ENCODE results near the gene DOLPP1. TPM values are rescaled to one million over a fixed set of nuclear protein-coding genes. Genes with fewer than 3 reads are reported as not detected.

Gene DOLPP1
- total and polyA plus RNA-seq, 4 donors = 2.1 to 5.1 (median 4.5) TPM

DNA sequence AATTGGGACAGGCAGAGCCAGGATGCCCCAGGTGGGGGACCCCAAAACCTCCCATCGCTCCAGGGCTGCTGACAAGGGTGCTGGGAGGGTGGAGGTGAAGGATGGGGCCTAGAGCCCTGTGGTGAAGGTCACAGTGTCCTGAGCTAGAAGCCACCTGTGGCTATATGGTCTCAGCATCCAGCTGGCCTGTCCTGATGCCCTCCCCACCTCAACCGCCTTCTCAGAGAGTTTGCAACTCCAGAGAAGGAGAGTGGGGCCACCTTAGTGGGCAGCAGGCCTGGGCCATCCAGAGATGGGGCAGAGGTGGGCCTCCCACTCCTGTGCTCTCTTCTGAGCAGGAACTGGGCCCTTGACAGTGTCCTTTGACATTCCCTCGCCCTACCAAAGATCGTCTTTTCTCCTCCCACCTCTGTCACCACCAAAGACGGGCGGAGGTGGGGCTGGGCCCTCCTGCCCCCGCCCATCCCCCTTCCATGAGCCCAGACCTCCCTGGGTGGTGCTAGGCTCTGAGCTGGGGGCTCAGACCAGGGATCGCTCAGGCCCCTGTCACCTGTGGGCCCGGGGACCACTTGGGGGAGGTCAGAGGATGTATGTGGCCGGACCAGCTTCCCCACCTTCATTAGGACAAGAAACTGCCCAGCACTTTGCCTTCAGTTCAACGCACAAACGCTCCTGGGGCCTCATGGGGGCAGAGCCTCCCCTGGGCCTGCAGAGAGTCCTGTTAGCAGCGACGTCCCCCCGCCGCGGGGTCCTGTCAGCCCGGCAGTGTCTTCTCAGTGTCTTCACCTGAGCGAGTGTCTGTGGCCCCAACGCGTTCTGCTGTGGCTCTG, 10.0 kb upstream of the DOLPP1 start:
- Histone ChIP-seq H3K36me3 (ENCODE audit: control insufficient read depth in 1 of 2, insufficient read depth in 2 of 2, low read length in 1 of 2) (no peaks in the 10 kb centered on the region), H3K4me1 (ENCODE audit: control insufficient read depth in 1 of 2, insufficient read depth in 2 of 2, low read length in 2 of 2) (no peaks in the 10 kb centered on the region), H3K27me3 (ENCODE audit: control insufficient read depth in 1 of 2, insufficient read depth in 2 of 2, low read length in 1 of 2) (no peaks in the 10 kb centered on the region), H3K9me3 (ENCODE audit: control insufficient read depth, low read length) (no peaks in the 10 kb centered on the region), H3K4me3 (ENCODE audit: low read length in 2 of 2) (no peak overlapping the region), H3K27ac (ENCODE audit: low read depth in 1 of 2, low read length in 2 of 2) (no peak overlapping the region)
- 70 to 74% methylated on average over 21 of the region's 21 CpGs for WGBS, 2 donors
- peak; percentile 30 for ATAC-seq (ENCODE audit: low FRiP score)
- intact Hi-C loops (cut with DNase I) = no loop called here
- no peak for DNase-seq

DNA sequence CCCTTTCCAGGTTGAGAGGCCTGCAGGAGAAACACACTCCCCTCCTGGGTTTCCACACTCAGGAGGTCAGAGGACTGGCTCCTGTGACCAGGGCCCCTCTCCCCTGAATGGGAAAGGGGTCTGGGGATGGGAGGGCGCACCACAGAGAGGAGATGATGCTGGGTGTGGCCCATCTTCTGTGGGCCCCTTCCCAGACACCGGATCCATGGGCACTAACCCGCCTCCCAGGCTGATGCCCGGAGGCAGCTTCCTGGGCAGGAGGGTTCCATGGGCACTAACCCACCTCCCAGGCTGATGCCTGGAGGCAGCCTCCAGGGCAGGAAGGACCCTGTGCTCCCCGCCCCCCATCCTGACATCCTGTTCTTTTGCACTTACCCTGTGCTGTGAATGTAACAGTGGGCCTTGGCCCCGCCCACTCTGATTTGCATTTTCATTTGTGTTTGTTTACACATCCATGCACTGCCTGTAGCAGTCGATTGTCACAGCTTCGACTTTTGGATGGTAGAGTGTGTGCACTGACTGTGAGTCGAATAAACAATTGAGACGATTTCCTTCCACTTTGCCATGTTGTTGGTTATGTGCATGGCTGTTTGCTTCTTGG, 9.3 kb upstream of the DOLPP1 start:
- Histone ChIP-seq H3K4me3 (ENCODE audit: low read length in 2 of 2) (no peak overlapping the region), H3K36me3 (ENCODE audit: control insufficient read depth in 1 of 2, insufficient read depth in 2 of 2, low read length in 1 of 2) (no peaks in the 10 kb centered on the region), H3K9me3 (ENCODE audit: control insufficient read depth, low read length) (no peaks in the 10 kb centered on the region), H3K4me1 (ENCODE audit: control insufficient read depth in 1 of 2, insufficient read depth in 2 of 2, low read length in 2 of 2) (no peaks in the 10 kb centered on the region), H3K27ac (ENCODE audit: low read depth in 1 of 2, low read length in 2 of 2) (no peak overlapping the region), H3K27me3 (ENCODE audit: control insufficient read depth in 1 of 2, insufficient read depth in 2 of 2, low read length in 1 of 2) (no peaks in the 10 kb centered on the region)
- DNase-seq = no peak
- 70% methylated on average over 10 of the region's 10 CpGs for WGBS, 2 donors
- intact Hi-C loops (cut with DNase I) = no loop called here
- ATAC-seq (ENCODE audit: low FRiP score) = no peak

DNA sequence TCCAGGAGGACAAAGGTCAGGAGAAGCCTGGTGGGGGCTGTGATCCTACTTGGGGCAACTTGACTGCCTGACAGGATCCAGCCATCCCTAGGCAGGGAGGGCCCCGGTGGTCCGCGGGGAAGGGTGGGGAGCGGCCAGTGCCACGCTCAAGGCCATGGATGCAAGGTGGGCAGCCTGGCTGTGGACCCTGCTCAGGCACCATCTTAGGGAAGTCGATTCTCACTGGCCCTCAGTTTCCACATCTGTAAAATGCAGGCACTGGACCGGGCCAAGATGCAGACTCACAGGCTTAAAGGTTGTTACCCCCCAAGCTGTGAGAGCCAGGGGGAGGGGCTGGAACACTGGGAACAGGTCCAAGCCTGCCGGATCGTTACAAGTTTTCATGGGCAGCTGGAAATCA, 8.7 kb upstream of the DOLPP1 start:
- no peak for DNase-seq
- Histone ChIP-seq H3K27ac (ENCODE audit: low read depth in 1 of 2, low read length in 2 of 2) (no peak overlapping the region), H3K27me3 (ENCODE audit: control insufficient read depth in 1 of 2, insufficient read depth in 2 of 2, low read length in 1 of 2) (no peaks in the 10 kb centered on the region), H3K36me3 (ENCODE audit: control insufficient read depth in 1 of 2, insufficient read depth in 2 of 2, low read length in 1 of 2) (no peaks in the 10 kb centered on the region), H3K4me3 (ENCODE audit: low read length in 2 of 2) (no peak overlapping the region), H3K4me1 (ENCODE audit: control insufficient read depth in 1 of 2, insufficient read depth in 2 of 2, low read length in 2 of 2) (no peaks in the 10 kb centered on the region), H3K9me3 (ENCODE audit: control insufficient read depth, low read length) (no peaks in the 10 kb centered on the region)
- ATAC-seq (ENCODE audit: low FRiP score) = no peak
- WGBS, 2 donors = 58 to 59% methylated on average over 9 of the region's 9 CpGs
- intact Hi-C loops (cut with DNase I) = no loop called here

DNA sequence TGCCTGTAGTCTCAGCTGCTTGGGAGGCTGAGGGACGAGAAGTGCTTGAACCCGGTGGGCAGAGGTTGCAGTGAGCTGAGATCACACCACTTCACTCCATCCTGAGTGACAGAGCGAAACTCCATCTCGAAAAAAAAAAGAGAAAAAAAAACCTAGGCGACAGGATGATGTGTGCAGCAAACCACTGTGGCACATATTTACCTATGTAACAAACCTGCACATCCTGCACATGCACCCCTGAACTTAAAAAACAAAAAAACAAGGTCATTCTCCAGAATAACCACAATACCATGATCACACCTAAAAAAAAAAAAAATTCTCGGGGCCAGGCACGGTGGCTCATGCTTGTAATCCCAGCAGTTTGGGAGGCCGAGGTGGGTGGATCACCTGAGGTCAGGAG, 7.5 kb upstream of the DOLPP1 start:
- 87 to 91% methylated on average over 8 of the region's 8 CpGs for WGBS, 2 donors
- Histone ChIP-seq H3K36me3 (ENCODE audit: control insufficient read depth in 1 of 2, insufficient read depth in 2 of 2, low read length in 1 of 2) (no peaks in the 10 kb centered on the region), H3K4me3 (ENCODE audit: low read length in 2 of 2) (no peak overlapping the region), H3K4me1 (ENCODE audit: control insufficient read depth in 1 of 2, insufficient read depth in 2 of 2, low read length in 2 of 2) (no peaks in the 10 kb centered on the region), H3K9me3 (ENCODE audit: control insufficient read depth, low read length) (no peaks in the 10 kb centered on the region), H3K27ac (ENCODE audit: low read depth in 1 of 2, low read length in 2 of 2) (no peak overlapping the region), H3K27me3 (ENCODE audit: control insufficient read depth in 1 of 2, insufficient read depth in 2 of 2, low read length in 1 of 2) (no peaks in the 10 kb centered on the region)
- intact Hi-C loops (cut with DNase I) = no loop called here
- ATAC-seq (ENCODE audit: low FRiP score) (no peak), DNase-seq (no peak)

DNA sequence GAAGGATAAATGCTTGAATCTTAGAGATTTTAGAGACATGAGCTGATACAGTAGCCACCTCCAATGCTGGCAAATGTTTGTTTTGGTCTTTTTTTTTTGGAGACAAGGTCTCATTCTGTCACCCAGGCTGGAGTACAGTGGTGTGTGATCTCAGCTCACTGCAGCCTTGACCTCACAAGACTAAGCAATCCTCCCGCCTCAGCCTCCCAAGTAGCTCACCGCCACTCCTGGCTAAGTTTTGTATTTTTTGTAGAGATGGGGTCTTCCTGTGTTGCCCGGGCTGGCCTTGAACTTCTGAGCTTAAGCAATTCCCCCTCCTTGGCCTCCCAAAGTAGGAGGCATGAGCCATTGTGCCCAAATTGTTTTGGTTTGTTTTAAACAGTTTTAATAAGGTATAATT, 6.8 kb upstream of the DOLPP1 start:
- intact Hi-C loops (cut with DNase I) = no loop called here
- Histone ChIP-seq H3K9me3 (ENCODE audit: control insufficient read depth, low read length) (no peaks in the 10 kb centered on the region), H3K27me3 (ENCODE audit: control insufficient read depth in 1 of 2, insufficient read depth in 2 of 2, low read length in 1 of 2) (no peaks in the 10 kb centered on the region), H3K4me1 (ENCODE audit: control insufficient read depth in 1 of 2, insufficient read depth in 2 of 2, low read length in 2 of 2) (no peaks in the 10 kb centered on the region), H3K27ac (ENCODE audit: low read depth in 1 of 2, low read length in 2 of 2) (no peak overlapping the region), H3K36me3 (ENCODE audit: control insufficient read depth in 1 of 2, insufficient read depth in 2 of 2, low read length in 1 of 2) (no peaks in the 10 kb centered on the region), H3K4me3 (ENCODE audit: low read length in 2 of 2) (no peak overlapping the region)
- no peak for DNase-seq
- no peak for ATAC-seq (ENCODE audit: low FRiP score)
- WGBS, 2 donors = 82 to 89% methylated on average over 3 of the region's 3 CpGs

DNA sequence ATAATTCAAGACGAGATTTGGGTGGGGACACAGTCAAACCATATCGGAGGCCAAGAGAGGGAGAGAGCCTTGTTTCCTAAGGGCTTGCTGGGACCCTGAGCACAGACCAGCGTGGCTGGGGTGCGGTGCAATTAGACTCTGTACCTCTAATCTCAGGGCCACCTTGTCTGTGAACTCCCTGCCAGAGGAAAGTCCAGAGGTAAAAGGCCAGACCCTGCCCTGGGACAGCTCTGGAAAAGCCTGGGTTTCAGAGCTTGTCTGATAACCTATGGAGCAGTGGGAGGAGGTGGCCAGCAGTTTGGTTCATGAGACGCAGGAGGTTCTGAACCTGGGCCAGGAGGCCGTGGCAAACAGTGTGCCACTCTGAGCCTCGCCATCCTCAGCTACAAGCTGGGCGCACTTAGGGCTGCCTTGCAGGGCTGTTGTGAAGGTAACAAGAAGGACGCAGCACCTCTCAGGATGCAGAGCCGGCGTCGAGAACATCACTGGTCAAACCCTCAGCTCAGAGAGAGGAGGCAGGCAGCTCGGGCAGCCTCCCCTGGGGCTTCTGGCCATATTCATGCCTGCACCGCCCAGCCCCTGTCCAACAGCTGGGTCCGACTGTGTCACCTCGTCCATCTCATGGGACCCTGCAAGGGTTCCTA, 4.8 kb upstream of the DOLPP1 start:
- H3K4me3 ChIP-seq (ENCODE audit: low read length in 2 of 2) = no peak overlapping the region
- intact Hi-C loops (cut with DNase I) = no loop called here
- 83 to 86% methylated on average over 16 of the region's 16 CpGs for WGBS, 2 donors
- ATAC-seq (ENCODE audit: low FRiP score) = no peak
- no peaks in the 10 kb centered on the region for H3K4me1 ChIP-seq (ENCODE audit: control insufficient read depth in 1 of 2, insufficient read depth in 2 of 2, low read length in 2 of 2)
- H3K9me3 ChIP-seq (ENCODE audit: control insufficient read depth, low read length) = no peaks in the 10 kb centered on the region
- H3K27ac ChIP-seq (ENCODE audit: low read depth in 1 of 2, low read length in 2 of 2) = no peak overlapping the region
- no peaks in the 10 kb centered on the region for H3K36me3 ChIP-seq (ENCODE audit: control insufficient read depth in 1 of 2, insufficient read depth in 2 of 2, low read length in 1 of 2)
- DNase-seq = no peak
- H3K27me3 ChIP-seq (ENCODE audit: control insufficient read depth in 1 of 2, insufficient read depth in 2 of 2, low read length in 1 of 2) = no peaks in the 10 kb centered on the region

DNA sequence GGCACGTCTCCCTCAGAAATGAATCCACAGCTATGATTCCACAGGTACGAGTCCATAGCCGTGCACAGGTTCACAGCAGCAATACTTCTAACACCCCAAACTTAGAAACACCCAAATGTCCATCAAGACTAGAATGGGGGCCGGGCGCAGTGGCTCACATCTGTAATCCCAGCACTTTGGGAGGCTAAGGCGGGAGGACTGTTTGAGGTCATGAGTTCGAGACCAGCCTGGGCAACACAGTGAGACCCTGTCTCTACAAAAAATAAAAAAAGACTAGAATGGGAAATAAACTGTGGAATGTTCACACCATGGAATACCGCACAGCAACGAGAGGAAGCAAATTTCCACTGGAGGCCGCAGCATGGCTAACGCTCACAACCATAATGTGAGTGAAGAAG, 4.3 kb upstream of the DOLPP1 start:
- no peaks in the 10 kb centered on the region for H3K36me3 ChIP-seq (ENCODE audit: control insufficient read depth in 1 of 2, insufficient read depth in 2 of 2, low read length in 1 of 2)
- ATAC-seq (ENCODE audit: low FRiP score) (no peak), DNase-seq (no peak)
- no peaks in the 10 kb centered on the region for H3K4me1 ChIP-seq (ENCODE audit: control insufficient read depth in 1 of 2, insufficient read depth in 2 of 2, low read length in 2 of 2)
- no peaks in the 10 kb centered on the region for H3K27me3 ChIP-seq (ENCODE audit: control insufficient read depth in 1 of 2, insufficient read depth in 2 of 2, low read length in 1 of 2)
- WGBS, 2 donors = 90 to 91% methylated on average over 11 of the region's 11 CpGs
- no peak overlapping the region for H3K27ac ChIP-seq (ENCODE audit: low read depth in 1 of 2, low read length in 2 of 2)
- no peak overlapping the region for H3K4me3 ChIP-seq (ENCODE audit: low read length in 2 of 2)
- intact Hi-C loops (cut with DNase I) = no loop called here
- H3K9me3 ChIP-seq (ENCODE audit: control insufficient read depth, low read length) = no peaks in the 10 kb centered on the region

DNA sequence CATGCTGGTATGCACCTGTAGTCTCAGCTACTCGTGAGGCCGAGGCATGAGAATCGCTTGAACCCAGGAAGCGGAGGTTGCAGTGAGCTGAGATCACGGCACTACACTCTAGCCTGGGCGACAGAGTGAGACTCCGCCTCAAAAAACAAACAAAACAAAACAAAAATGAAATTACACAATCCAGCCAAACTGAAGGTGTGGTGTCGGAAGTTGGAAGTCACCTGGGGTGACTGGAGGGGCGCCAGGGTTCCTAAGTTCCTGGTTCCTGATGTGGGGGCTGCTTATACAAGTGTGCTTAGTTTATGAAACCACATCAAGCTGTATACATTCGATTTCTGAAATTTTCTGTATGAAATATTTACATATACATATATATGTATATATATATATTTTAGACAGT, 3.7 kb upstream of the DOLPP1 start:
- DNase-seq (no peak), ATAC-seq (ENCODE audit: low FRiP score) (no peak)
- H3K27me3 ChIP-seq (ENCODE audit: control insufficient read depth in 1 of 2, insufficient read depth in 2 of 2, low read length in 1 of 2) = no peaks in the 10 kb centered on the region
- H3K36me3 ChIP-seq (ENCODE audit: control insufficient read depth in 1 of 2, insufficient read depth in 2 of 2, low read length in 1 of 2) = no peaks in the 10 kb centered on the region
- intact Hi-C loops (cut with DNase I) = no loop called here
- H3K27ac ChIP-seq (ENCODE audit: low read depth in 1 of 2, low read length in 2 of 2) = no peak overlapping the region
- WGBS, 2 donors = 85 to 91% methylated on average over 10 of the region's 10 CpGs
- no peak overlapping the region for H3K4me3 ChIP-seq (ENCODE audit: low read length in 2 of 2)
- no peaks in the 10 kb centered on the region for H3K9me3 ChIP-seq (ENCODE audit: control insufficient read depth, low read length)
- H3K4me1 ChIP-seq (ENCODE audit: control insufficient read depth in 1 of 2, insufficient read depth in 2 of 2, low read length in 2 of 2) = no peaks in the 10 kb centered on the region
